Measurements from ENCODE around the gene PRR5L. TPM values are rescaled to one million over a fixed set of nuclear protein-coding genes. Genes with fewer than 3 reads are reported as not detected.

The PRR5L gene

DNA sequence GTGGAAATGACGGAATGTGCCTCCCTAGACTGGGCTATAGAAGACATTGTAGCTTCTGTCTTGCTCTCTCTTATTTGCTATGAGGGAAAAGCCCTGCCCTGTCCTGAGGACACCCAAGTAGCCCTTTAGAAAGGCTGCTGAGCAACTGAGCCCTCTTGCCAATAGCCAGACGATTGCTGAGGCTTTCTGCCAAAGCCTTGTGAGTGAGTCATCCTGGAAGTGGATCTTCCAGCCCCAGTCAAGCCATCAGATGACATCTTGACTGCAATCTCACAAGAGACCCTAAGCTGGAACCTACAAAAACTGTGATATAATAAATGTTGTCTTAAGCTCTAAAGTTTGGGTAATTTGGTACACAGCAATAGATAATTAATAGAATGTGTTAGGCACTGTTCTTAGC, 217.9 kb downstream of the PRR5L start:
- Histone ChIP-seq H3K4ac (ENCODE audit: low read length) (no peak overlapping the region), H4K91ac (ENCODE audit: low read depth, low read length, poor library complexity) (no peak overlapping the region), H3K9ac (ENCODE audit: low read depth, low read length, poor library complexity) (no peak overlapping the region), H3K4me3 (ENCODE audit: low read length in 2 of 2) (no peak overlapping the region), H3K79me1 (ENCODE audit: low read depth, low read length) (peaks cover 4% of the 10 kb centered on the region), H2AFZ (ENCODE audit: low read length) (no peak overlapping the region), H2BK12ac (ENCODE audit: low read length) (no peak overlapping the region), H2BK120ac (ENCODE audit: low read depth, low read length) (no peak overlapping the region), H2BK5ac (ENCODE audit: low read length) (no peak overlapping the region), H3K23ac (ENCODE audit: low read depth, low read length, poor library complexity) (no peak overlapping the region), H4K8ac (ENCODE audit: low read depth, low read length) (no peak overlapping the region), H2BK15ac (ENCODE audit: low read length) (no peak overlapping the region), H3K9me3 (replicated peaks in 1 of 2; ENCODE audit: control insufficient read depth in 2 of 2, insufficient read depth in 1 of 2, low read depth in 1 of 2, low read length in 2 of 2) (peaks cover 2 to 10% of the 10 kb centered on the region in 2 donors), H3K4me1 (ENCODE audit: control insufficient read depth in 2 of 2, insufficient read depth in 1 of 2, low read depth in 1 of 2, low read length in 2 of 2) (no peaks in the 10 kb centered on the region), H3K27ac (replicated peaks; ENCODE audit: low read length) (no peak overlapping the region), H3K4me2 (ENCODE audit: insufficient read depth, low read length, poor library complexity, severe bottlenecking) (no peak overlapping the region), H2AK5ac (ENCODE audit: low read depth, low read length) (no peak overlapping the region), H3K18ac (ENCODE audit: low read length) (no peak overlapping the region), H3K14ac (ENCODE audit: low read length) (no peak overlapping the region), H3K36me3 (replicated peaks in 1 of 2; ENCODE audit: control insufficient read depth in 2 of 2, insufficient read depth in 2 of 2, low read length in 2 of 2) (no peaks in the 10 kb centered on the region), H3K27me3 (ENCODE audit: control insufficient read depth in 3 of 3, insufficient read depth in 3 of 3, low read depth in 1 of 3, low read length in 3 of 3) (peaks cover 0 to 3% (median 0%) of the 10 kb centered on the region in 3 experiments)
- WGBS, 2 donors (ENCODE audit: extremely low coverage in 2 of 2, insufficient read length in 2 of 2, insufficient replicate concordance in 1 of 2): no CpG with 5 or more reads among the region's 2 CpGs
- no peak for DNase-seq (ENCODE audit: low spot score)

Small RNA genes within 50 kb of the gene (small RNA-seq; reads per million reads assigned to genes)
- gene AC061999.1 (ENCODE audit: insufficient read depth): not detected
